Keratinocyte (primary cell): ENCODE data around the gene IL22RA1. TPM values are rescaled to one million over a fixed set of nuclear protein-coding genes. Genes with fewer than 3 reads are reported as not detected.
A peak's percentile ranks its signal among the peaks of the same experiment; 100 is the strongest.

ENCODE experiments used
- DNase-seq: peaks from one replicate; pipeline ENCODE4 v3.0.0-alpha.2; 2011; ENCODE audit warnings: low read depth, missing footprints, low spot score
- FAIRE-seq: peaks from 2 replicates; lab custom pipeline; 2011; peaks lifted over from hg19 to GRCh38; lab: Jason Lieb, UNC
- H2AFZ ChIP-seq: 2 replicates; pipeline ENCODE4 v1.6.0; 2012; ENCODE audit warnings: low read length, control low read depth, inconsistent platforms; ENCODE audit not compliant: control insufficient read depth
- H3K27ac ChIP-seq: 2 replicates; pipeline ENCODE4 v1.5.1; 2011; ENCODE audit warnings: low read length; ENCODE audit not compliant: control insufficient read depth, insufficient read depth
- H3K27me3 ChIP-seq: 3 replicates; pipeline ENCODE4 v1.6.0; 2011; ENCODE audit warnings: low read length; ENCODE audit not compliant: control insufficient read depth, insufficient read depth; ENCODE audit errors: extremely low read depth
- H3K36me3 ChIP-seq, 2 experiments: 2 replicates in 1 of 2; 3 replicates in 1 of 2; pipeline ENCODE4 v1.5.1; 2011; ENCODE audit warnings: low read length in 2 of 2, mild to moderate bottlenecking in 1 of 2; ENCODE audit not compliant: control insufficient read depth in 2 of 2, insufficient read depth in 2 of 2; ENCODE audit errors: extremely low read depth in 1 of 2
- H3K4me1 ChIP-seq: 3 replicates; pipeline ENCODE4 v1.5.1; 2011; ENCODE audit warnings: low read length; ENCODE audit not compliant: control insufficient read depth, insufficient read depth; ENCODE audit errors: extremely low read depth
- H3K4me2 ChIP-seq: 3 replicates; pipeline ENCODE4 v1.6.0; 2011; ENCODE audit warnings: low read depth, low read length; ENCODE audit not compliant: control insufficient read depth, insufficient read depth; ENCODE audit errors: extremely low read depth
- H3K4me3 ChIP-seq, 3 experiments: fragments of 200-600 bp in 1 of 3; sonication (generic) in 1 of 3; 2 replicates in 2 of 3; 3 replicates in 1 of 3; pipeline ENCODE4 v1.5.1; 2011 to 2016; ENCODE audit warnings: low read length in 3 of 3, mild to moderate bottlenecking in 3 of 3, control low read depth in 2 of 3, inconsistent platforms in 1 of 3, low read depth in 1 of 3, mixed read lengths in 1 of 3, mixed run types in 1 of 3, moderate library complexity in 1 of 3; ENCODE audit not compliant: control insufficient read depth in 2 of 3, insufficient read depth in 2 of 3; ENCODE audit errors: extremely low read depth in 1 of 3
- H3K79me2 ChIP-seq: 2 replicates; pipeline ENCODE4 v1.6.0; 2012; ENCODE audit warnings: low read length; ENCODE audit not compliant: control insufficient read depth, insufficient read depth
- H3K9ac ChIP-seq: 3 replicates; pipeline ENCODE4 v1.6.0; 2011; ENCODE audit warnings: low read length; ENCODE audit not compliant: control insufficient read depth, insufficient read depth; ENCODE audit errors: extremely low read depth
- H3K9me1 ChIP-seq: 3 replicates; pipeline ENCODE4 v1.6.0; 2011; ENCODE audit warnings: low read length; ENCODE audit not compliant: control insufficient read depth, insufficient read depth; ENCODE audit errors: extremely low read depth
- H3K9me3 ChIP-seq: 2 replicates; pipeline ENCODE4 v1.5.1; 2012; ENCODE audit warnings: low read depth, low read length; ENCODE audit not compliant: control insufficient read depth
- H4K20me1 ChIP-seq: 3 replicates; pipeline ENCODE4 v1.6.0; 2011; ENCODE audit warnings: low read length; ENCODE audit not compliant: control insufficient read depth, insufficient read depth; ENCODE audit errors: extremely low read depth
- EZH2 ChIP-seq: IDR thresholded peaks from one replicate; pipeline ENCODE4 v1.6.1; 2012; ENCODE audit warnings: inconsistent platforms, mild to moderate bottlenecking, low read length, moderate library complexity
- dilution Hi-C: fragments of 300-500 bp; cut with MboI; formaldehyde crosslinking; loops from one replicate; pipeline ENCODE4 v1.7.0; 2020; ENCODE audit warnings: low sequenced_read_pairs; ENCODE audit not compliant: extremely low pct_ligation_motif_present
- polyA plus RNA-seq, 5 experiments: library from polyadenylated mRNA; depleted of rRNA in 3 of 5; stranded (reverse) in 3 of 5; stranded (forward) in 1 of 5; unstranded in 1 of 5; fragments of >200 nt; gene quantifications; 1 replicate in 1 of 5; 2 replicates in 3 of 5; 3 replicates in 1 of 5; pipeline versions ENCODE4 v1.2.1 to v1.2.3, GENCODE V29; 2011 to 2012; ENCODE audit warnings: missing spikeins in 2 of 5, low read depth in 1 of 5, low replicate concordance in 1 of 5
- TF ChIP-seq, protein P1 (sequence below), 3 experiments: IDR thresholded peaks in 1 of 3; conservative IDR thresholded peaks in 1 of 3; optimal IDR thresholded peaks in 1 of 3; 2 replicates in 2 of 3; 3 replicates in 1 of 3; pipeline versions ENCODE3 to v1.5.1; 2011; ENCODE audit warnings: low read length in 3 of 3, mild to moderate bottlenecking in 3 of 3, moderate library complexity in 2 of 3, control low read depth in 1 of 3, inconsistent platforms in 1 of 3; ENCODE audit not compliant: insufficient read depth in 2 of 3; ENCODE audit errors: extremely low read depth in 1 of 3

The IL22RA1 gene
- polyA plus RNA-seq, 1 donor (not counting 4 experiments of a cell fraction or from before 2014, with no cell fraction given), result 1.7 TPM

DNA sequence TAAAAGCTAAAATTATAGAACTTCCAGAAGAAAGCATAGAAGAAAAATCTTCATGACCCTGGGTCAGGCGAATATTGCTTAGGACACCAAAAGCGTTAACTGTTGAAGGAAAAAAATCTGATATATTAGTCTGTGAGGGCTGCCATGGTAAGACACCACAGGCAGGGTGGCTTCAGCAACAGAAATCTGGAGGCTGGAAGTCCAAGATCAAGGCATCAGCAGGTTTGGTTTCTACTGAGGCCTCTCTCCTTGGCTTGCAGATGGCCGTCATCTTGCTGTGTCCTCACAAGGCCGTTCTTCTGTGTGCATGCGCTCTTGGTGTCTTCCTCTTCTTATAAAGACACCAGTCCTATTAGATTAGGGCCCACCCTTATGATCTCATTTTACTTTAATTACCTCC lies 29.7 kb upstream of the IL22RA1 start:
- DNase-seq, result no peak
- dilution Hi-C loops, result no loop called here

DNA sequence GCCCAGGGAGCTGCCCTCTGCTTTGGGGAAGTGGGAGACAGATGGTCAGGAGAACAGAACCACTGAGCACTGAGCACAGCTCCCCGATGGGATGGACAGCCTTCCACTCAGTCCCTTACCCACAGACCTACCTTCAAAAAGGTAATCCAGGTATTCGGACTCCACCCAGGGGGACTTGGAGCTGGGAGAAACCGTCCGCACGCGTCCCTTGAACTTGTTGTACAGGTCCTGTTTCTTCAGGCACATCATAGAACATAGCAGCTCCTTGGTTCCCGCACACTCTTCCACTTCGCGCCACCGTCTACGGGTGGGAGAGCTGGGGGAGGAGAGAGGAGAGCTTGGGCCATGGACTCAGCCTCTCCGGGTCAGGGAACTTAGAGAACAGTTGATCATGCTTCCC lies 26.3 kb upstream of the IL22RA1 start:
- H3K79me2 ChIP-seq, result no peaks in the 10 kb centered on the region
- no peak overlapping the region for H2AFZ ChIP-seq
- H3K4me1 ChIP-seq, result no peaks in the 10 kb centered on the region
- H3K4me2 ChIP-seq, result no peak overlapping the region
- dilution Hi-C loops, result no loop called here
- DNase-seq, result no peak
- no peak for FAIRE-seq
- no peak overlapping the region for H3K9ac ChIP-seq
- no peak overlapping the region for H3K4me3 ChIP-seq
- H3K27ac ChIP-seq, result no peak overlapping the region
- no peaks in the 10 kb centered on the region for H3K27me3 ChIP-seq
- TF ChIP-seq, protein P1, sequence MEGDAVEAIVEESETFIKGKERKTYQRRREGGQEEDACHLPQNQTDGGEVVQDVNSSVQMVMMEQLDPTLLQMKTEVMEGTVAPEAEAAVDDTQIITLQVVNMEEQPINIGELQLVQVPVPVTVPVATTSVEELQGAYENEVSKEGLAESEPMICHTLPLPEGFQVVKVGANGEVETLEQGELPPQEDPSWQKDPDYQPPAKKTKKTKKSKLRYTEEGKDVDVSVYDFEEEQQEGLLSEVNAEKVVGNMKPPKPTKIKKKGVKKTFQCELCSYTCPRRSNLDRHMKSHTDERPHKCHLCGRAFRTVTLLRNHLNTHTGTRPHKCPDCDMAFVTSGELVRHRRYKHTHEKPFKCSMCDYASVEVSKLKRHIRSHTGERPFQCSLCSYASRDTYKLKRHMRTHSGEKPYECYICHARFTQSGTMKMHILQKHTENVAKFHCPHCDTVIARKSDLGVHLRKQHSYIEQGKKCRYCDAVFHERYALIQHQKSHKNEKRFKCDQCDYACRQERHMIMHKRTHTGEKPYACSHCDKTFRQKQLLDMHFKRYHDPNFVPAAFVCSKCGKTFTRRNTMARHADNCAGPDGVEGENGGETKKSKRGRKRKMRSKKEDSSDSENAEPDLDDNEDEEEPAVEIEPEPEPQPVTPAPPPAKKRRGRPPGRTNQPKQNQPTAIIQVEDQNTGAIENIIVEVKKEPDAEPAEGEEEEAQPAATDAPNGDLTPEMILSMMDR (optimal IDR thresholded peaks at IDR 0.05 in 1 of 3, IDR thresholded peaks at IDR 0.05 in 1 of 3, conservative IDR thresholded peaks at IDR 0.05 in 1 of 3; ENCODE audit: extremely low read depth in 1 of 3, insufficient read depth in 2 of 3, low read length in 3 of 3), result no peak
- TF ChIP-seq EZH2, result no peak
- no peaks in the 10 kb centered on the region for H3K9me3 ChIP-seq
- H3K9me1 ChIP-seq, result peaks cover 3% of the 10 kb centered on the region
- H4K20me1 ChIP-seq, result no peaks in the 10 kb centered on the region
- peaks cover 7% of the 10 kb centered on the region in 2 experiments for H3K36me3 ChIP-seq

More for the DNA sequence above, 29.7 kb upstream of the IL22RA1 start:
- H2AFZ ChIP-seq, result no peak overlapping the region
- H3K36me3 ChIP-seq, result peaks cover 0 to 4% of the 10 kb centered on the region in 2 experiments
- H3K27me3 ChIP-seq, result no peaks in the 10 kb centered on the region
- no peaks in the 10 kb centered on the region for H3K79me2 ChIP-seq
- H3K9me3 ChIP-seq, result no peaks in the 10 kb centered on the region
- no peak overlapping the region for H3K4me2 ChIP-seq
- no peaks in the 10 kb centered on the region for H4K20me1 ChIP-seq
- no peaks in the 10 kb centered on the region for H3K9me1 ChIP-seq
- H3K9ac ChIP-seq, result no peak overlapping the region
- H3K4me1 ChIP-seq, result peaks cover 8% of the 10 kb centered on the region
- no peak for TF ChIP-seq EZH2
- TF ChIP-seq, protein P1 (optimal IDR thresholded peaks at IDR 0.05 in 1 of 3, IDR thresholded peaks at IDR 0.05 in 1 of 3, conservative IDR thresholded peaks at IDR 0.05 in 1 of 3; ENCODE audit: extremely low read depth in 1 of 3, insufficient read depth in 2 of 3, low read length in 3 of 3), result no peak
- no peak overlapping the region for H3K27ac ChIP-seq
- no peak overlapping the region for H3K4me3 ChIP-seq
- peak; percentile 5 for FAIRE-seq
